GM19452 (cell line): Measurements from ENCODE around the gene MAP4K5.

ENCODE experiments used
- ATAC-seq: cut with Tn5 transposase; IDR thresholded peaks from one replicate; pipeline ENCODE4 v1.9.1; 2021; ENCODE audit not compliant: unreplicated experiment

The MAP4K5 gene

GRCh38 chr14:50371546-50371945 is 160.8 kb downstream of the MAP4K5 start:
- ATAC-seq = no peak
